Measurements from ENCODE around the gene IGF2BP2. TPM values are rescaled to one million over a fixed set of nuclear protein-coding genes. Genes with fewer than 3 reads are reported as not detected.

The IGF2BP2 gene
- total and polyA plus RNA-seq, 2 of the 13 experiments (the other 11 are each of a cell fraction or from before 2014, with no cell fraction given), result 6.5 to 46.0 TPM

- no peak for TF ChIP-seq ZNF407 (CRISPR knock-in tag; IDR thresholded peaks at IDR 0.05; ENCODE audit: not compliant biosample characterization)
- no peak for TF ChIP-seq ZBTB44 (CRISPR knock-in tag; IDR thresholded peaks at IDR 0.05)
- peak; percentile 87 for TF ChIP-seq AGO2 (optimal IDR thresholded peaks at IDR 0.05; ENCODE audit: low read depth, low read length)
- no peak for TF ChIP-seq NR2F2 (IDR thresholded peaks at IDR 0.05; ENCODE audit: borderline replicate concordance, low read depth)
- TF ChIP-seq ZNF577 (CRISPR knock-in tag; IDR thresholded peaks at IDR 0.05; ENCODE audit: borderline replicate concordance, low read depth), result no peak
- peak; percentile 92 for TF ChIP-seq ZNF547 (CRISPR knock-in tag; IDR thresholded peaks at IDR 0.05)
- no peak for TF ChIP-seq ZC3H4 (CRISPR knock-in tag; IDR thresholded peaks at IDR 0.05; ENCODE audit: borderline replicate concordance)
- TF ChIP-seq CENPX (CRISPR knock-in tag; IDR thresholded peaks at IDR 0.05), result no peak
- peak; percentile 69; the same call in 1 of the 2 replicates for TF ChIP-seq ZGPAT (CRISPR knock-in tag; IDR thresholded peaks at IDR 0.05)
- no peak for TF ChIP-seq ATF7 (IDR thresholded peaks at IDR 0.05)
- no peak for TF ChIP-seq ATF7 (CRISPR knock-in tag; IDR thresholded peaks at IDR 0.05)
- no peak for TF ChIP-seq MTA3 (CRISPR knock-in tag; IDR thresholded peaks at IDR 0.05)
- no peak for TF ChIP-seq ZNF3 (CRISPR knock-in tag; IDR thresholded peaks at IDR 0.05)
- no peak for TF ChIP-seq EEA1 (CRISPR knock-in tag; IDR thresholded peaks at IDR 0.05; ENCODE audit: borderline replicate concordance)
- TF ChIP-seq HOXA9 (CRISPR knock-in tag; IDR thresholded peaks at IDR 0.05; ENCODE audit: borderline replicate concordance), result peak; percentile 42; the same call in 1 of the 2 replicates
- no peak for TF ChIP-seq FOSL1 (CRISPR knock-in tag; IDR thresholded peaks at IDR 0.05; ENCODE audit: borderline replicate concordance)
- TF ChIP-seq ZNF101 (CRISPR knock-in tag; IDR thresholded peaks at IDR 0.05; ENCODE audit: borderline replicate concordance, low read depth), result no peak
- TF ChIP-seq TARDBP (CRISPR knock-in tag; IDR thresholded peaks at IDR 0.05), result 0 out of 2 replicates have a peak, but pooled peaks have one; percentile 42
These were observed 1.0 kb upstream of the IGF2BP2 start (continued) for GRCh38 chr3:185825639-185826481.
